Endothelial cell of umbilical vein (primary cell): ENCODE results near the gene HIPK1. TPM values are rescaled to one million over a fixed set of nuclear protein-coding genes. Genes with fewer than 3 reads are reported as not detected.

ENCODE experiments used
- BruUV-seq: library from RNA; stranded (reverse); fragments of 400-500 nt; replicated peaks from 2 replicates; lab custom pipeline; 2021; lab: Mats Ljungman, UMichigan
- CTCF ChIA-PET: fragments of 300-600, 350-600 bp; sonication (Branson Sonifier 250); formaldehyde crosslinking; loops from one replicate; lab custom pipeline; 2021; ENCODE audit warnings: antibody characterized with exemption, inconsistent platforms; lab: Charles Lee
- POLR2A ChIA-PET: fragments of 300-600, 350-600 bp; sonication (Branson Sonifier 250); formaldehyde crosslinking; loops from one replicate; lab custom pipeline; 2021; ENCODE audit warnings: antibody characterized with exemption, inconsistent platforms; lab: Charles Lee
- DNase-seq: peaks from one replicate; pipeline ENCODE4 v3.0.0-alpha.2; 2011; ENCODE audit warnings: low read depth, low spot score
- FAIRE-seq: peaks from 2 replicates; lab custom pipeline; 2011; peaks lifted over from hg19 to GRCh38; lab: Jason Lieb, UNC
- H2AFZ ChIP-seq: 2 replicates; pipeline ENCODE4 v1.6.0; 2012; ENCODE audit warnings: low read depth, low read length, control low read depth, inconsistent platforms
- H3K27ac ChIP-seq: 2 replicates; pipeline ENCODE4 v1.5.1; 2011; ENCODE audit warnings: low read depth, mild to moderate bottlenecking, control low read depth, low read length, moderate library complexity; ENCODE audit not compliant: insufficient read depth
- H3K27me3 ChIP-seq, 2 experiments: 2 replicates each; pipeline versions ENCODE4 v1.6.0 to v1.6.1; 2011; ENCODE audit warnings: low read length in 2 of 2, mixed read lengths in 1 of 2; ENCODE audit not compliant: control insufficient read depth in 2 of 2, insufficient read depth in 2 of 2
- H3K36me3 ChIP-seq, 2 experiments: 2 replicates in 1 of 2; 3 replicates in 1 of 2; pipeline ENCODE4 v1.5.1; 2011; ENCODE audit warnings: low read length in 2 of 2, mild to moderate bottlenecking in 1 of 2, moderate library complexity in 1 of 2; ENCODE audit not compliant: control insufficient read depth in 2 of 2, insufficient read depth in 2 of 2; ENCODE audit errors: extremely low read depth in 1 of 2
- H3K4me1 ChIP-seq: 3 replicates; pipeline ENCODE4 v1.5.1; 2011; ENCODE audit warnings: mild to moderate bottlenecking, low read length; ENCODE audit not compliant: control insufficient read depth, insufficient read depth; ENCODE audit errors: extremely low read depth
- H3K4me2 ChIP-seq: 2 replicates; pipeline ENCODE4 v1.6.1; 2011; ENCODE audit warnings: low read length, control low read depth, mixed read lengths; ENCODE audit not compliant: insufficient read depth
- H3K4me3 ChIP-seq, 3 experiments: fragments of 200-600 bp in 1 of 3; sonication (generic), shearing (Covaris generic) in 1 of 3; replicated peaks in 1 of 3; 2 replicates each; pipeline ENCODE4 v1.5.1; 2011 to 2016; ENCODE audit warnings: control low read depth in 3 of 3, low read length in 3 of 3, mild to moderate bottlenecking in 2 of 3, inconsistent platforms in 1 of 3, low read depth in 1 of 3, moderate library complexity in 1 of 3; ENCODE audit not compliant: insufficient read depth in 1 of 3
- H3K79me2 ChIP-seq: 2 replicates; pipeline ENCODE4 v1.6.0; 2012; ENCODE audit warnings: low read length, inconsistent platforms; ENCODE audit not compliant: control insufficient read depth, insufficient read depth
- H3K9ac ChIP-seq: replicated peaks from 2 replicates; pipeline ENCODE3; 2011; ENCODE audit warnings: low read length, control low read depth; ENCODE audit not compliant: insufficient read depth; ENCODE audit errors: extremely low read depth
- H3K9me1 ChIP-seq: replicated peaks from 3 replicates; pipeline ENCODE4 v1.6.0; 2011; ENCODE audit warnings: mild to moderate bottlenecking, low read length; ENCODE audit not compliant: control insufficient read depth, insufficient read depth; ENCODE audit errors: extremely low read depth
- H3K9me3 ChIP-seq: replicated peaks from 2 replicates; pipeline ENCODE4 v1.5.1; 2012; ENCODE audit warnings: low read length, inconsistent platforms; ENCODE audit not compliant: control insufficient read depth, insufficient read depth
- H4K20me1 ChIP-seq: replicated peaks from 2 replicates; pipeline ENCODE3; 2011; ENCODE audit warnings: mild to moderate bottlenecking, low read length; ENCODE audit not compliant: control insufficient read depth, insufficient read depth; ENCODE audit errors: extremely low read depth
- CTCF ChIP-seq, 2 donors: IDR thresholded peaks; 1 replicate in 1 of 2; 2 replicates in 1 of 2; pipeline ENCODE4 v1.5.1; 2011; ENCODE audit warnings: low read length in 2 of 2, mild to moderate bottlenecking in 2 of 2, moderate library complexity in 2 of 2, control low read depth in 1 of 2, inconsistent platforms in 1 of 2, low read depth in 1 of 2; ENCODE audit not compliant: insufficient read depth in 1 of 2; ENCODE audit errors: extremely low read depth in 1 of 2
- EZH2 ChIP-seq: IDR thresholded peaks from 2 replicates; pipeline ENCODE4 v1.6.1; 2012; ENCODE audit warnings: borderline replicate concordance, low read depth, mild to moderate bottlenecking, moderate library complexity, low read length, inconsistent platforms; ENCODE audit not compliant: severe bottlenecking
- FOS ChIP-seq: IDR thresholded peaks from 2 replicates; pipeline ENCODE4 v1.6.1; 2011; ENCODE audit warnings: mild to moderate bottlenecking, low read length, moderate library complexity, borderline replicate concordance; ENCODE audit not compliant: insufficient read depth
- GATA2 ChIP-seq: IDR thresholded peaks from 2 replicates; pipeline ENCODE4 v1.7.0; 2011; ENCODE audit warnings: low read depth, mild to moderate bottlenecking, moderate library complexity, mixed read lengths, low read length; ENCODE audit not compliant: insufficient read length, insufficient read depth
- JUN ChIP-seq: IDR thresholded peaks from 2 replicates; pipeline ENCODE4 v1.6.1; 2011; ENCODE audit warnings: borderline replicate concordance, low read depth; ENCODE audit not compliant: insufficient read length, insufficient read depth
- MAX ChIP-seq: IDR thresholded peaks from 2 replicates; pipeline ENCODE4 v1.6.1; 2011; ENCODE audit not compliant: insufficient read depth, insufficient read length
- MYC ChIP-seq: IDR thresholded peaks from one replicate; pipeline ENCODE4 v1.6.1; 2011; ENCODE audit warnings: mild to moderate bottlenecking, low read depth, low read length
- POLR2A ChIP-seq: IDR thresholded peaks from 2 replicates; pipeline ENCODE4 v1.6.1; 2012; ENCODE audit warnings: low read depth, mild to moderate bottlenecking, control low read depth, low read length
- POLR2AphosphoS5 ChIP-seq: IDR thresholded peaks from 2 replicates; pipeline ENCODE4 v1.6.1; 2012; ENCODE audit warnings: low read depth, mild to moderate bottlenecking, control low read depth, low read length, moderate library complexity; ENCODE audit not compliant: insufficient read depth
- dilution Hi-C: fragments of 300-500 bp; cut with MboI; formaldehyde crosslinking; loops from one replicate; pipeline ENCODE4 v1.15.0; 2019; ENCODE audit warnings: low sequenced_read_pairs; ENCODE audit not compliant: extremely low pct_ligation_motif_present
- intact Hi-C: fragments of 100-400 bp; cut with micrococcal nuclease; formaldehyde crosslinking; loops from one replicate; pipeline ENCODE4 v1.10.0; 2022
- polyA plus RNA-seq, 4 experiments: library from polyadenylated mRNA; depleted of rRNA in 3 of 4; stranded (reverse) in 3 of 4; unstranded in 1 of 4; fragments of >200 nt; gene quantifications; 2 replicates each; pipeline versions ENCODE4 v1.2.1 to v1.2.3, GENCODE V29; 2011 to 2012; ENCODE audit warnings: missing spikeins in 1 of 4
- total RNA-seq: library from RNA; stranded (reverse); gene quantifications from 2 replicates; pipeline ENCODE4 v1.2.3, GENCODE V29; 2021

HIPK1 gene
- total and polyA plus RNA-seq, 2 donors (not counting 3 experiments of a cell fraction or from before 2014, with no cell fraction given) = 39.3 to 56.1 TPM

GRCh38 chr1:113983391-113983790 is 54.3 kb downstream of the HIPK1 start:
- CTCF ChIA-PET = interaction anchor here (1.3 to 2.6 kb wide), 2 partner anchors 8 to 300 kb away, joined by 3 to 17 read pairs; no protein-coding TSS in a partner anchor
- no peaks in the 10 kb centered on the region for H3K36me3 ChIP-seq
- H3K79me2 ChIP-seq = no peaks in the 10 kb centered on the region
- no peaks in the 10 kb centered on the region for H3K27me3 ChIP-seq
- dilution Hi-C loops (no loop called here), intact Hi-C loops (no loop called here)
- FAIRE-seq (no peak), DNase-seq (no peak)
- no peak overlapping the region for H3K4me2 ChIP-seq
- no peak overlapping the region for H3K4me3 ChIP-seq
- POLR2A ChIA-PET = no interaction called here
- no peaks in the 10 kb centered on the region for H4K20me1 ChIP-seq
- peaks cover 29% of the 10 kb centered on the region for H3K4me1 ChIP-seq
- H3K9me1 ChIP-seq = no peaks in the 10 kb centered on the region
- H2AFZ ChIP-seq = no peak overlapping the region
- H3K9ac ChIP-seq = no peak overlapping the region
- no peaks in the 10 kb centered on the region for H3K9me3 ChIP-seq
- no peak overlapping the region for H3K27ac ChIP-seq
- TF ChIP-seq POLR2AphosphoS5 (no peak), CTCF (IDR thresholded peaks at IDR 0.05; ENCODE audit: extremely low read depth in 1 of 2, insufficient read depth in 1 of 2, low read depth in 1 of 2, low read length in 2 of 2) (no peak), GATA2 (no peak), MAX (no peak), EZH2 (no peak), MYC (no peak), JUN (no peak), POLR2A (no peak), FOS (no peak)
- no TSS peak for BruUV-seq
